ENCODE measurements around the gene TMEM163.

DNA sequence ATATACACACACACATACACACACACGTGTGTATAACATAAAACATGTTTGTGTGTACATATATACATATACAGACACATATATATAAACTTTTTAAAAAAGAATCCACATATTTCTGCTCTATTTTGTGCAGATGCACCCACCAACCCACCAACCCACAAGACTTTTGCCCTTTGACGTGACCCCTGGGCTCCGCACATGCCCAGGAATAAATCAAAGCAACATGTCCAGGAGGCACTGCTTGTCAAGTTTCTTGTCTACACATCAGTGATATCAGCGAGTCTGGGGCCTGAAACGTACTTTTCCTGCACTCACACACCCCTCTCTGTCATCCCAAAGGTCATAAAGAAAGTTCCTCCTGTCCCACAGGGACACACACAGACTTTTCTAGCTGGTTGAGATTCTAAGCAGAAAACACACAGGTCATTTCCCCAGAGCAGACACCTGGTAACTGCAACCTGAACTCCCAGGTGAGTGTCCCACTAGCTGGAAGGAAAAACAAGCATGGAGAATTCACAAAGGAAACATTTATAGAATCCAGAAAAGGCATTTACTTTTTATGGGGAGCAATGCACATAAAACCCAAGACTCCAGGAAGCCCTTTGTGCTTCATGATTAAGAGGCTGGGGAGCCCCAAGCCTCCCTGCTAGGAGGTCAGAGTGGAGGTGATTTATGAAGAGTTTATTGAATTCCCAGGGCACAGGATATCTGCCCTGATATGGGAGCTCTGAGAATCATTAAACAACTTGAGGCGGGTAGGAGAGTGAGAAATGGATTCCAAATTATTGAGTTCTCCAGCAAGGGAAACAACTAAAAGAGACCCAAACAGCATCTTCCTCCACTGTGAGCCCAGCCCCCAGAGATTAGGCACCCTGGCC is 253.3 kb downstream of the TMEM163 start:
- TF ChIP-seq, protein P1, sequence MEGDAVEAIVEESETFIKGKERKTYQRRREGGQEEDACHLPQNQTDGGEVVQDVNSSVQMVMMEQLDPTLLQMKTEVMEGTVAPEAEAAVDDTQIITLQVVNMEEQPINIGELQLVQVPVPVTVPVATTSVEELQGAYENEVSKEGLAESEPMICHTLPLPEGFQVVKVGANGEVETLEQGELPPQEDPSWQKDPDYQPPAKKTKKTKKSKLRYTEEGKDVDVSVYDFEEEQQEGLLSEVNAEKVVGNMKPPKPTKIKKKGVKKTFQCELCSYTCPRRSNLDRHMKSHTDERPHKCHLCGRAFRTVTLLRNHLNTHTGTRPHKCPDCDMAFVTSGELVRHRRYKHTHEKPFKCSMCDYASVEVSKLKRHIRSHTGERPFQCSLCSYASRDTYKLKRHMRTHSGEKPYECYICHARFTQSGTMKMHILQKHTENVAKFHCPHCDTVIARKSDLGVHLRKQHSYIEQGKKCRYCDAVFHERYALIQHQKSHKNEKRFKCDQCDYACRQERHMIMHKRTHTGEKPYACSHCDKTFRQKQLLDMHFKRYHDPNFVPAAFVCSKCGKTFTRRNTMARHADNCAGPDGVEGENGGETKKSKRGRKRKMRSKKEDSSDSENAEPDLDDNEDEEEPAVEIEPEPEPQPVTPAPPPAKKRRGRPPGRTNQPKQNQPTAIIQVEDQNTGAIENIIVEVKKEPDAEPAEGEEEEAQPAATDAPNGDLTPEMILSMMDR (IDR thresholded peaks at IDR 0.05; ENCODE audit: poor library complexity, severe bottlenecking) = no peak
- no peak for TF ChIP-seq POLR2AphosphoS5 (IDR thresholded peaks at IDR 0.05)
- TF ChIP-seq EZH2 (IDR thresholded peaks at IDR 0.05; ENCODE audit: borderline replicate concordance, insufficient read depth, low read length, poor library complexity, severe bottlenecking) = no peak
- no peak for TF ChIP-seq TAF1 (IDR thresholded peaks at IDR 0.05; ENCODE audit: low read depth)
- TF ChIP-seq, protein P2, sequence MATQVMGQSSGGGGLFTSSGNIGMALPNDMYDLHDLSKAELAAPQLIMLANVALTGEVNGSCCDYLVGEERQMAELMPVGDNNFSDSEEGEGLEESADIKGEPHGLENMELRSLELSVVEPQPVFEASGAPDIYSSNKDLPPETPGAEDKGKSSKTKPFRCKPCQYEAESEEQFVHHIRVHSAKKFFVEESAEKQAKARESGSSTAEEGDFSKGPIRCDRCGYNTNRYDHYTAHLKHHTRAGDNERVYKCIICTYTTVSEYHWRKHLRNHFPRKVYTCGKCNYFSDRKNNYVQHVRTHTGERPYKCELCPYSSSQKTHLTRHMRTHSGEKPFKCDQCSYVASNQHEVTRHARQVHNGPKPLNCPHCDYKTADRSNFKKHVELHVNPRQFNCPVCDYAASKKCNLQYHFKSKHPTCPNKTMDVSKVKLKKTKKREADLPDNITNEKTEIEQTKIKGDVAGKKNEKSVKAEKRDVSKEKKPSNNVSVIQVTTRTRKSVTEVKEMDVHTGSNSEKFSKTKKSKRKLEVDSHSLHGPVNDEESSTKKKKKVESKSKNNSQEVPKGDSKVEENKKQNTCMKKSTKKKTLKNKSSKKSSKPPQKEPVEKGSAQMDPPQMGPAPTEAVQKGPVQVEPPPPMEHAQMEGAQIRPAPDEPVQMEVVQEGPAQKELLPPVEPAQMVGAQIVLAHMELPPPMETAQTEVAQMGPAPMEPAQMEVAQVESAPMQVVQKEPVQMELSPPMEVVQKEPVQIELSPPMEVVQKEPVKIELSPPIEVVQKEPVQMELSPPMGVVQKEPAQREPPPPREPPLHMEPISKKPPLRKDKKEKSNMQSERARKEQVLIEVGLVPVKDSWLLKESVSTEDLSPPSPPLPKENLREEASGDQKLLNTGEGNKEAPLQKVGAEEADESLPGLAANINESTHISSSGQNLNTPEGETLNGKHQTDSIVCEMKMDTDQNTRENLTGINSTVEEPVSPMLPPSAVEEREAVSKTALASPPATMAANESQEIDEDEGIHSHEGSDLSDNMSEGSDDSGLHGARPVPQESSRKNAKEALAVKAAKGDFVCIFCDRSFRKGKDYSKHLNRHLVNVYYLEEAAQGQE (IDR thresholded peaks at IDR 0.05; ENCODE audit: borderline replicate concordance) = no peak
- TF ChIP-seq EP300 (conservative IDR thresholded peaks at IDR 0.05; ENCODE audit: poor library complexity, severe bottlenecking) = no peak
